K562 (cell line): Measurements from ENCODE around the gene SRRM4. TPM values are rescaled to one million over a fixed set of nuclear protein-coding genes. Genes with fewer than 3 reads are reported as not detected.

ENCODE experiments used
- ATAC-seq: fragments of 200-7000 bp; cut with Tn5 transposase; 3 replicates; pipeline ENCODE4 v1.9.1; 2020; ENCODE audit warnings: moderate library complexity
- BruUV-seq: library from RNA; stranded (reverse); fragments of 400-500 nt; replicated peaks from 2 replicates; lab custom pipeline; 2021; lab: Mats Ljungman, UMichigan
- CTCF ChIA-PET: fragments of 300-600 bp; formaldehyde crosslinking; extraction: SDS; loops from one replicate; lab custom pipeline; 2021; ENCODE audit warnings: low intra/inter-chr PET ratio; lab: Yijun Ruan, JAX
- POLR2A ChIA-PET: fragments of 300-600, 350-650 bp; sonication (Branson Sonifier 250); formaldehyde crosslinking; extraction: SDS; loops from one replicate; lab custom pipeline; 2021; ENCODE audit warnings: antibody characterized with exemption, inconsistent platforms; lab: Yijun Ruan, JAX
- DNase-seq, 4 experiments: peaks; one replicate each; pipeline versions ENCODE4 v3.0.0 to v3.0.0-alpha.2; 2011 to 2018; ENCODE audit warnings: low spot score in 3 of 4, mixed read lengths in 3 of 4; ENCODE audit errors: extremely low read depth in 1 of 4
- FAIRE-seq: peaks from 2 replicates; lab custom pipeline; 2011; peaks lifted over from hg19 to GRCh38; lab: Jason Lieb, UNC
- H2AFZ ChIP-seq: 2 replicates; pipeline ENCODE4 v1.6.0; 2011; ENCODE audit warnings: low read depth, low read length, control low read depth, inconsistent platforms
- H3K27ac ChIP-seq: fragments of 200-600 bp; 3 replicates; pipeline ENCODE4 v1.8.0; 2011; ENCODE audit warnings: low read depth, mild to moderate bottlenecking, control low read depth, inconsistent platforms, low read length, moderate library complexity, mixed read lengths; ENCODE audit errors: extremely low read depth
- H3K27me3 ChIP-seq, 2 experiments: fragments of 300-600 bp in 1 of 2; 2 replicates in 1 of 2; 3 replicates in 1 of 2; pipeline versions ENCODE4 v1.6.0 to v1.8.0; 2011; ENCODE audit warnings: inconsistent platforms in 2 of 2, low read length in 2 of 2, mild to moderate bottlenecking in 1 of 2, mixed read lengths in 1 of 2, moderate library complexity in 1 of 2; ENCODE audit not compliant: control insufficient read depth in 2 of 2, insufficient read depth in 2 of 2
- H3K36me3 ChIP-seq: fragments of 300-600 bp; 3 replicates; pipeline ENCODE4 v1.8.0; 2011; ENCODE audit warnings: mild to moderate bottlenecking, low read length, inconsistent platforms; ENCODE audit not compliant: control insufficient read depth, insufficient read depth
- H3K4me1 ChIP-seq, 2 experiments: fragments of 200-600 bp in 1 of 2; replicated peaks in 1 of 2; 2 replicates in 1 of 2; 3 replicates in 1 of 2; pipeline versions ENCODE4 v1.5.1 to v1.8.0; 2011; ENCODE audit warnings: inconsistent platforms in 2 of 2, low read length in 2 of 2, mild to moderate bottlenecking in 1 of 2, mixed read lengths in 1 of 2, moderate library complexity in 1 of 2; ENCODE audit not compliant: control insufficient read depth in 2 of 2, insufficient read depth in 2 of 2
- H3K4me2 ChIP-seq: 2 replicates; pipeline ENCODE4 v1.6.1; 2011; ENCODE audit warnings: low read length, control low read depth, inconsistent platforms, mixed read lengths; ENCODE audit not compliant: insufficient read depth
- H3K4me3 ChIP-seq: fragments of 200-600 bp; sonication (generic), shearing (Covaris generic); 2 replicates; pipeline ENCODE4 v1.5.1; 2016; ENCODE audit warnings: control low read depth, inconsistent platforms
- H3K79me2 ChIP-seq: fragments of 200-600 bp; 3 replicates; pipeline ENCODE4 v1.8.0; 2011; ENCODE audit warnings: low read length, inconsistent platforms; ENCODE audit not compliant: control insufficient read depth, insufficient read depth
- H3K9ac ChIP-seq, 2 experiments: 2 replicates each; pipeline versions ENCODE4 v1.6.0 to v1.6.1; 2011; ENCODE audit warnings: low read depth in 2 of 2, low read length in 2 of 2, control low read depth in 1 of 2, inconsistent platforms in 1 of 2, mild to moderate bottlenecking in 1 of 2, mixed read lengths in 1 of 2; ENCODE audit not compliant: insufficient read depth in 1 of 2
- H3K9me1 ChIP-seq: one replicate; pipeline ENCODE4 v1.6.0; 2011; ENCODE audit warnings: inconsistent platforms, mild to moderate bottlenecking, low read length, moderate library complexity; ENCODE audit not compliant: control insufficient read depth, insufficient read depth
- H3K9me3 ChIP-seq: replicated peaks from 2 replicates; pipeline ENCODE4 v1.5.1; 2011; ENCODE audit warnings: low read depth, low read length, inconsistent platforms; ENCODE audit not compliant: control insufficient read depth, insufficient read depth
- H4K20me1 ChIP-seq: replicated peaks from 2 replicates; pipeline ENCODE4 v1.6.1; 2011; ENCODE audit warnings: low read length, inconsistent platforms, mixed read lengths; ENCODE audit not compliant: control insufficient read depth, insufficient read depth
- ARID1B ChIP-seq: fragments of 450-650 bp; IDR thresholded peaks from 2 replicates; pipeline ENCODE4 v1.6.1; 2016; ENCODE audit warnings: antibody characterized with exemption, mild to moderate bottlenecking, inconsistent platforms
- ARID3B ChIP-seq: fragments of 250-450 bp; sonication (Bioruptor Pico); IDR thresholded peaks from 2 replicates; pipeline ENCODE4 v1.4.0; 2020; ENCODE audit warnings: borderline replicate concordance
- CCAR2 ChIP-seq: fragments of 200-400 bp; formaldehyde crosslinking; IDR thresholded peaks from 2 replicates; pipeline ENCODE4 v1.6.1; 2017; ENCODE audit warnings: mild to moderate bottlenecking, low read depth, low read length
- CSDE1 ChIP-seq, 2 experiments: fragments of 450-650 bp; IDR thresholded peaks; 2 replicates each; pipeline ENCODE4 v1.6.1; 2016; ENCODE audit warnings: mild to moderate bottlenecking in 1 of 2
- DACH1 ChIP-seq: fragments of 450-650 bp; IDR thresholded peaks from 2 replicates; pipeline ENCODE4 v1.6.1; 2018; ENCODE audit not compliant: partially characterized antibody
- FOXK1 ChIP-seq: sonication (generic); formaldehyde crosslinking; IDR thresholded peaks from 2 replicates; pipeline ENCODE4 v1.8.0; 2022; ENCODE audit warnings: missing genetic modification reagents, mild to moderate bottlenecking, borderline replicate concordance
- HMG20A ChIP-seq: fragments of 450-650 bp; formaldehyde crosslinking; conservative IDR thresholded peaks from 2 replicates; pipeline ENCODE4 v1.4.0; 2020; ENCODE audit warnings: mild to moderate bottlenecking, mixed read lengths
- MEF2A ChIP-seq: IDR thresholded peaks from 2 replicates; pipeline ENCODE4 v1.6.1; 2011; ENCODE audit warnings: low read depth, mild to moderate bottlenecking, low read length, moderate library complexity; ENCODE audit not compliant: control insufficient read depth
- MEF2D ChIP-seq: conservative IDR thresholded peaks from 2 replicates; pipeline ENCODE4 v1.6.1; 2016; ENCODE audit warnings: low read depth, missing genetic modification characterization, missing compliant biosample characterization
- NR2F6 ChIP-seq: fragments of 450-650 bp; formaldehyde crosslinking; IDR thresholded peaks from 2 replicates; pipeline ENCODE4 v1.4.0; 2020; ENCODE audit warnings: mild to moderate bottlenecking
- POLR2B ChIP-seq: fragments of 450-650 bp; IDR thresholded peaks from 2 replicates; pipeline ENCODE4 v1.6.1; 2018; ENCODE audit warnings: low read depth; ENCODE audit not compliant: partially characterized antibody
- SNIP1 ChIP-seq: fragments of 450-650 bp; IDR thresholded peaks from 2 replicates; pipeline ENCODE4 v1.7.1; 2017; ENCODE audit warnings: low read depth, mild to moderate bottlenecking
- SP2 ChIP-seq: IDR thresholded peaks from 2 replicates; pipeline ENCODE4 v1.6.1; 2011; ENCODE audit warnings: mild to moderate bottlenecking, low read depth, low read length, moderate library complexity; ENCODE audit not compliant: poor library complexity, severe bottlenecking; ENCODE audit errors: extremely low read depth
- TBL1XR1 ChIP-seq, 2 experiments: IDR thresholded peaks; 2 replicates each; pipeline ENCODE4 v1.6.1; 2012; ENCODE audit warnings: improper control_type of control experiment in 2 of 2, low read length in 2 of 2, mild to moderate bottlenecking in 1 of 2
- THRAP3 ChIP-seq: fragments of 450-650 bp; IDR thresholded peaks from 2 replicates; pipeline ENCODE4 v1.6.1; 2016; ENCODE audit warnings: mild to moderate bottlenecking, inconsistent platforms, borderline replicate concordance
- TSC22D4 ChIP-seq: fragments of 450-650 bp; IDR thresholded peaks from 2 replicates; pipeline ENCODE4 v1.6.1; 2016; ENCODE audit warnings: missing genetic modification characterization, missing biosample characterization, control low read depth
- ZFP36 ChIP-seq: fragments of 150-350 bp; IDR thresholded peaks from 2 replicates; pipeline ENCODE4 v1.6.1; 2018; ENCODE audit warnings: low read length, low read depth; ENCODE audit not compliant: partially characterized antibody
- ZNF140 ChIP-seq: fragments of 250-450 bp; sonication (Bioruptor Pico); IDR thresholded peaks from 2 replicates; pipeline ENCODE4 v1.8.0; 2021; ENCODE audit warnings: moderate library complexity, mild to moderate bottlenecking, inconsistent platforms
- ZNF239 ChIP-seq: fragments of 250-450 bp; sonication (Bioruptor Pico); IDR thresholded peaks from 2 replicates; pipeline ENCODE4 v1.4.0; 2020; ENCODE audit warnings: mild to moderate bottlenecking
- ZSCAN32 ChIP-seq: fragments of 450-650 bp; formaldehyde crosslinking; IDR thresholded peaks from 2 replicates; pipeline ENCODE4 v1.4.0; 2020; ENCODE audit warnings: mild to moderate bottlenecking, moderate library complexity
- WGBS: fragments of 100-300 bp; shearing (Covaris generic); methylation state at CpG from one replicate; pipeline ENCODE4 v1.1.6; 2016; ENCODE audit warnings: low coverage, mixed read lengths; ENCODE audit not compliant: insufficient coverage; ENCODE audit errors: missing lambda C conversion rate; 5-methylcytosine and 5-hydroxymethylcytosine counted together
- in situ Hi-C: fragments of 300-500 bp; cut with MboI; formaldehyde crosslinking; loops from 4 replicates; pipeline ENCODE4 v1.15.0; 2018; ENCODE audit warnings: inconsistent platforms, mixed read lengths
- intact Hi-C: fragments of 100-400 bp; cut with micrococcal nuclease; formaldehyde crosslinking; loops from 2 replicates; pipeline ENCODE4 v1.14.2; 2022
- polyA plus RNA-seq, 8 experiments: library from polyadenylated mRNA; depleted of rRNA in 4 of 8; stranded (reverse) in 5 of 8; unstranded in 3 of 8; fragments of >200 nt; fragmentation: Nextera tagmentation in 2 of 8; fragmentation: Illumina TruSeq in 1 of 8; extraction: Ambion mirVana in 2 of 8; extraction: Trizol in 1 of 8; gene quantifications; 2 replicates each; pipeline versions ENCODE4 v1.2.1 to v1.2.3, GENCODE V29; 2011 to 2014; ENCODE audit warnings: inconsistent platforms in 1 of 8, missing spikeins in 1 of 8
- total RNA-seq, 7 experiments: library from RNA; depleted of rRNA in 6 of 7; stranded (reverse); fragments of >200 nt in 6 of 7; fragmentation: Illumina TruSeq in 2 of 7; extraction: Trizol in 2 of 7; gene quantifications; 2 replicates each; pipeline versions ENCODE4 v1.2.1 to v1.2.3, GENCODE V29; 2011 to 2021; ENCODE audit warnings: low replicate concordance in 1 of 7

Gene SRRM4
- total and polyA plus RNA-seq, 9 of the 15 experiments (the other 6 are each of a cell fraction or from before 2014, with no cell fraction given): not detected

- H3K79me2 ChIP-seq: no peaks in the 10 kb centered on the region
- DNase-seq: no peak
- peaks cover 0 to 5% of the 10 kb centered on the region in 2 experiments; a peak in 2 of 5 replicates for H3K4me1 ChIP-seq
- ATAC-seq: no peak
- BruUV-seq: no TSS peak
- WGBS: 9% methylated on average over 22 of the region's 29 CpGs
- H3K9me1 ChIP-seq: no peaks in the 10 kb centered on the region
- no peaks in the 10 kb centered on the region; a peak in 1 of 5 replicates for H3K27me3 ChIP-seq
- no peak overlapping the region for H3K27ac ChIP-seq
- H4K20me1 ChIP-seq: no peaks in the 10 kb centered on the region
- in situ Hi-C loops: no loop called here
- H3K4me3 ChIP-seq: no peak overlapping the region
- ChIA-PET POLR2A (no interaction called here), CTCF (interaction anchor here (1.2 kb wide), 1 partner anchor 433 kb away, joined by 8 read pairs; no protein-coding TSS in a partner anchor)
- no peaks in the 10 kb centered on the region for H3K36me3 ChIP-seq
- no peak overlapping the region for H3K4me2 ChIP-seq
- FAIRE-seq: no peak
- intact Hi-C loops: no loop called here
- H3K9ac ChIP-seq: no peak overlapping the region; a peak in 1 of 4 replicates
- H2AFZ ChIP-seq: no peak overlapping the region
- no peaks in the 10 kb centered on the region for H3K9me3 ChIP-seq
- TF ChIP-seq THRAP3 (no peak), HMG20A (CRISPR knock-in tag) (no peak), ZNF140 (CRISPR knock-in tag) (no peak), ZNF239 (CRISPR knock-in tag) (no peak), TBL1XR1 (IDR thresholded peaks at IDR 0.05; ENCODE audit: low read length in 2 of 2) (no peak), SP2 (no peak), MEF2A (no peak), ZSCAN32 (CRISPR knock-in tag) (no peak), MEF2D (no peak), ARID1B (no peak), SNIP1 (no peak), CSDE1 (IDR thresholded peaks at IDR 0.05) (no peak), FOXK1 (CRISPR knock-in tag) (no peak), DACH1 (no peak), CCAR2 (no peak), TSC22D4 (no peak), POLR2B (no peak), NR2F6 (CRISPR knock-in tag) (no peak), ARID3B (CRISPR knock-in tag) (no peak), ZFP36 (no peak)
These were observed 830 bp upstream of the SRRM4 start for GRCh38 chr12:118980407-118981014.
